ENCODE data around the gene WWC1.

- TF ChIP-seq CTCF (IDR thresholded peaks at IDR 0.05 in 2 of 3, conservative IDR thresholded peaks at IDR 0.05 in 1 of 3; ENCODE audit: borderline replicate concordance in 1 of 3, insufficient read depth in 1 of 3, low read depth in 2 of 3, low read length in 2 of 3): no peak
- no peak for TF ChIP-seq SIN3A (IDR thresholded peaks at IDR 0.05; ENCODE audit: low read depth)
- TF ChIP-seq POLR2A (IDR thresholded peaks at IDR 0.05; ENCODE audit: borderline replicate concordance, extremely low read depth, insufficient read depth, insufficient read length): no peak
- TF ChIP-seq ZNF274 (IDR thresholded peaks at IDR 0.05; ENCODE audit: low read depth, low read length): no peak
- TF ChIP-seq EZH2 (IDR thresholded peaks at IDR 0.05): no peak
- TF ChIP-seq REST (IDR thresholded peaks at IDR 0.05; ENCODE audit: low read depth): no peak
- no peak for TF ChIP-seq CEBPB (IDR thresholded peaks at IDR 0.05; ENCODE audit: low read depth)
- TF ChIP-seq ATF3 (IDR thresholded peaks at IDR 0.05): no peak
- no peak for TF ChIP-seq RAD21 (IDR thresholded peaks at IDR 0.05; ENCODE audit: low read depth)
- no peak for TF ChIP-seq TCF7L2 (IDR thresholded peaks at IDR 0.05; ENCODE audit: borderline replicate concordance, extremely low read depth, insufficient read depth, insufficient read length)
These were observed 135.8 kb downstream of the WWC1 start for GRCh38 chr5:168427224-168427623.
